ENCODE results near the gene HSPB7. TPM values are rescaled to one million over a fixed set of nuclear protein-coding genes. Genes with fewer than 3 reads are reported as not detected.
A peak's percentile ranks its signal among the peaks of the same experiment; 100 is the strongest.

Gene HSPB7
- total and polyA plus RNA-seq, 2 of the 8 experiments (the other 6 are each of a cell fraction or from before 2014, with no cell fraction given) = not detected

DNA sequence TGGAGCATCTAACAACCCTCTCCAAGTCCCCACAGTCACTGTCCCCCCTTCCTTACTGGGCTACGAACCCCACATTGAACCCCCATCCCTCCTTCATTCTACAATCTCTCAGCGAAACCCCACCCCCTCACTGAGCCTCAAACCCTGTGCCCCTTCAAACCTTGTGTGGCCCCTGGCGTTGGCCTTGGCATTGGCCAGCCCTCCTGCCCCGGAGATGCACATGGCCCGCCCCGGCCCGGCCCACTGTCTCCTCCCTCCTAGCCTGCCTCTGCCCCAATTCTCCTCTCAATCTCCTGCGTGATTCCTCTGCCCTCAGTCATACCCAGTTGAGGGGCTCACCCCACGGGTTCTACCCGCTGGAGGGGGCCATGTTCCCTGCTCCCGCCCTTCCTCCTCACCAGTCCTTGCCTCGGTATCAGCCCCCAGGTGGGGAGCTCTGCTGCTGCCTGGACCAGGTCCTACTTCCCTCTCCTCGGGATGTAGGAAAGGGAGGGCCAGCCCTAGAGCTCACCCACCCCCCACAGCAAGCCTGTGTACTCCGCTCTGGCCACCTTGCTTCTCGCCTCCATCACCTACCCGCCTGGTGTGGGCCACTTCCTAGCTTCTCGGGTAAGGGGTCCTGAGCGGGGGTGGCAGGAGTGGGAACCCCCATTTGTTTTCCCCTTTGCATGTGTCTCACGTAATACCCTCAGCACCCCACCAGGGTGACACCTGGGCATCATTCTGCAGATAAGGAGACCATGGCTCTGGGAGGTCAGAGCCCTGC is 10.6 kb upstream of the HSPB7 start:
- Histone ChIP-seq H2AFZ (ENCODE audit: low read length) (no peak overlapping the region), H2BK12ac (ENCODE audit: low read depth, low read length) (peak overlapping the region; percentile 23; the same call in 1 of the 2 replicates), H3K27me3 (replicated peaks in 1 of 4; ENCODE audit: control insufficient read depth in 3 of 4, extremely low read depth in 1 of 4, insufficient read depth in 3 of 4, low read length in 3 of 4) (peaks cover 0 to 2% (median under 1%) of the 10 kb centered on the region in 4 experiments; a peak in 3 of 7 replicates), H3K27ac (ENCODE audit: low read depth, low read length) (no peak overlapping the region), H3K79me1 (ENCODE audit: low read depth, low read length) (no peaks in the 10 kb centered on the region), H3K23me2 (ENCODE audit: low read depth, low read length) (no peaks in the 10 kb centered on the region), H2AK5ac (ENCODE audit: low read depth, low read length) (no peak overlapping the region; the same call in 1 of the 2 replicates), H3K9me3 (ENCODE audit: insufficient read depth in 2 of 2, low read depth in 1 of 2, low read length in 1 of 2) (no peaks in the 10 kb centered on the region), H2BK20ac (ENCODE audit: low read length) (no peak overlapping the region), H4K5ac (ENCODE audit: insufficient read length, low read depth, low read length) (no peak overlapping the region), H3K9ac (replicated peaks in 1 of 4; ENCODE audit: extremely low read depth in 1 of 4, low read depth in 3 of 4, low read length in 3 of 4) (no peak overlapping the region), H3K4me3 (ENCODE audit: extremely low read depth in 1 of 4, insufficient read depth in 2 of 4, low read depth in 3 of 4, low read length in 4 of 4) (no peak overlapping the region), H3K79me2 (ENCODE audit: control insufficient read depth in 1 of 2, insufficient read depth in 2 of 2, low read length in 2 of 2) (no peaks in the 10 kb centered on the region), H3K14ac (ENCODE audit: insufficient read length) (no peak overlapping the region), H3K4ac (replicated peaks; ENCODE audit: insufficient read length, low read depth, low read length) (peak overlapping the region; percentile 78), H3K56ac (replicated peaks; ENCODE audit: insufficient read length, low read depth, low read length) (no peak overlapping the region), H2BK5ac (ENCODE audit: low read depth, low read length) (no peak overlapping the region), H2BK120ac (replicated peaks; ENCODE audit: low read depth, low read length) (no peak overlapping the region), H3K23ac (ENCODE audit: insufficient read length) (no peak overlapping the region), H2BK15ac (ENCODE audit: low read length) (0 out of 2 replicates have a peak overlapping the region, but pooled peaks have one; percentile 29), H4K20me1 (replicated peaks in 1 of 2; ENCODE audit: control insufficient read depth in 1 of 2, insufficient read depth in 2 of 2, low read length in 2 of 2) (no peaks in the 10 kb centered on the region), H3K36me3 (ENCODE audit: control insufficient read depth in 2 of 4, insufficient read depth in 4 of 4, low read length in 3 of 4) (no peaks in the 10 kb centered on the region), H3K18ac (ENCODE audit: extremely low read depth, low read length) (no peak overlapping the region), H3K4me2 (ENCODE audit: insufficient read depth in 1 of 2, low read depth in 2 of 2, low read length in 2 of 2) (no peak overlapping the region; a peak in 1 of 4 replicates), H3K4me1 (replicated peaks in 1 of 4; ENCODE audit: control insufficient read depth in 3 of 4, insufficient read depth in 4 of 4, low read length in 3 of 4) (peaks cover 0 to 17% (median 9%) of the 10 kb centered on the region in 4 experiments; a peak in 6 of 7 replicates), H4K8ac (ENCODE audit: extremely low read depth, insufficient read depth, low read length) (no peak overlapping the region), H4K91ac (replicated peaks; ENCODE audit: insufficient read length, low read length) (no peak overlapping the region)
- no peak for DNase-seq (ENCODE audit: low read depth in 1 of 2, low spot score in 2 of 2)
- FAIRE-seq = no peak
- no peak for TF ChIP-seq TEAD4 (IDR thresholded peaks at IDR 0.05; ENCODE audit: low read depth, low read length)
- no peak for TF ChIP-seq BRCA1 (IDR thresholded peaks at IDR 0.05; ENCODE audit: low read depth, low read length)
- no peak for TF ChIP-seq POLR2A (IDR thresholded peaks at IDR 0.05; ENCODE audit: control extremely low read depth in 1 of 2, low read depth in 2 of 2, low read length in 2 of 2)
- TF ChIP-seq, protein P1, sequence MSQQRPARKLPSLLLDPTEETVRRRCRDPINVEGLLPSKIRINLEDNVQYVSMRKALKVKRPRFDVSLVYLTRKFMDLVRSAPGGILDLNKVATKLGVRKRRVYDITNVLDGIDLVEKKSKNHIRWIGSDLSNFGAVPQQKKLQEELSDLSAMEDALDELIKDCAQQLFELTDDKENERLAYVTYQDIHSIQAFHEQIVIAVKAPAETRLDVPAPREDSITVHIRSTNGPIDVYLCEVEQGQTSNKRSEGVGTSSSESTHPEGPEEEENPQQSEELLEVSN (IDR thresholded peaks at IDR 0.05) = no peak
- TF ChIP-seq NRF1 (IDR thresholded peaks at IDR 0.05; ENCODE audit: low read depth, low read length) = no peak
- TF ChIP-seq CBX8 (IDR thresholded peaks at IDR 0.05; ENCODE audit: borderline replicate concordance, low read depth, low read length) = no peak
- no peak for TF ChIP-seq SRF (IDR thresholded peaks at IDR 0.05; ENCODE audit: low read depth, low read length)
- TF ChIP-seq BACH1 (IDR thresholded peaks at IDR 0.05; ENCODE audit: low read length) = no peak
- TF ChIP-seq SIRT6 (IDR thresholded peaks at IDR 0.05; ENCODE audit: low read length) = no peak
- POLR2A ChIA-PET (ENCODE audit: partially characterized antibody) = interaction anchor here (0.6 to 1.8 kb wide), 4 partner anchors 9 to 28 kb away, joined by 3 to 8 read pairs (median 3); no protein-coding TSS in a partner anchor
- 85% methylated on average over 11 of the region's 19 CpGs; no CpG with 5 or more reads in 1 of the 2 experiments for WGBS, 2 experiments (ENCODE audit: extremely low coverage in 1 of 2, insufficient coverage in 1 of 2, insufficient read length in 1 of 2, insufficient replicate concordance in 2 of 2, low coverage in 1 of 2, low lambda C conversion rate in 2 of 2, missing lambda C conversion rate in 1 of 2)
- CTCF ChIA-PET (ENCODE audit: partially characterized antibody) = interaction anchor here (0.7 to 2.7 kb wide), 5 partner anchors 15 to 71 kb away, joined by 3 to 21 read pairs (median 4); no protein-coding TSS in a partner anchor
